PC-9 (cell line): Measurements from ENCODE around the gene CDC14C.

Experiments used
- EZH2 ChIP-seq: fragments of 200-600 bp; sonication (generic); IDR thresholded peaks from 2 replicates; pipeline ENCODE4 v1.8.0; 2017; ENCODE audit warnings: antibody characterized with exemption, low read depth
- TF ChIP-seq, protein P1 (sequence below): fragments of 200-600 bp; sonication (generic); conservative IDR thresholded peaks from 2 replicates; pipeline ENCODE4 v1.6.1; 2017; ENCODE audit warnings: mixed run types, antibody characterized with exemption, mild to moderate bottlenecking, moderate library complexity

DNA sequence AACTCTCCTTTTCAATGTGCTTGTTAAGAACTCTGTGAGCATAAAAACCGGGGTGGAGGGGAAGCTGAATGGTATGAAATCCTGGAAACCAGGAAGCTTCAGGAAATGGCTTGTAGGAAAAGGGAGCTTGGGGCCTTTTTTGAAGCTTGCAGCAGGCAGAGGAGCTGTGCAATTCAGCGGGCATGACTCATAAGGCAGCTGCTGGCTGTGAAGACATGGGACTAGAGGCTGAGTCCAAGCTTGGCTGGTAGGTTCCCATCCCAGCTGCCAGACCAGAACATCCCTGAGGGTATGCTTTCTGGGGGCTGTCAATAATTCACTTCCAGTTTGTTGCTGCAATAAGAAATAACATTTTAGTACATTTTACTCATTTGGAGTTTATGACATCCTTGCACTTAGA is 36.8 kb upstream of the CDC14C start:
- TF ChIP-seq, protein P1, sequence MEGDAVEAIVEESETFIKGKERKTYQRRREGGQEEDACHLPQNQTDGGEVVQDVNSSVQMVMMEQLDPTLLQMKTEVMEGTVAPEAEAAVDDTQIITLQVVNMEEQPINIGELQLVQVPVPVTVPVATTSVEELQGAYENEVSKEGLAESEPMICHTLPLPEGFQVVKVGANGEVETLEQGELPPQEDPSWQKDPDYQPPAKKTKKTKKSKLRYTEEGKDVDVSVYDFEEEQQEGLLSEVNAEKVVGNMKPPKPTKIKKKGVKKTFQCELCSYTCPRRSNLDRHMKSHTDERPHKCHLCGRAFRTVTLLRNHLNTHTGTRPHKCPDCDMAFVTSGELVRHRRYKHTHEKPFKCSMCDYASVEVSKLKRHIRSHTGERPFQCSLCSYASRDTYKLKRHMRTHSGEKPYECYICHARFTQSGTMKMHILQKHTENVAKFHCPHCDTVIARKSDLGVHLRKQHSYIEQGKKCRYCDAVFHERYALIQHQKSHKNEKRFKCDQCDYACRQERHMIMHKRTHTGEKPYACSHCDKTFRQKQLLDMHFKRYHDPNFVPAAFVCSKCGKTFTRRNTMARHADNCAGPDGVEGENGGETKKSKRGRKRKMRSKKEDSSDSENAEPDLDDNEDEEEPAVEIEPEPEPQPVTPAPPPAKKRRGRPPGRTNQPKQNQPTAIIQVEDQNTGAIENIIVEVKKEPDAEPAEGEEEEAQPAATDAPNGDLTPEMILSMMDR = no peak
- no peak for TF ChIP-seq EZH2
